Trophoblast cell (in vitro differentiated cells and primary cell): ENCODE results near the gene FOXB1.
A peak's percentile ranks its signal among the peaks of the same experiment; 100 is the strongest.

Source experiments
- DNase-seq, 2 donors: peaks; one replicate each; pipeline ENCODE4 v3.0.0-alpha.2; 2016
- H2AFZ ChIP-seq: 2 replicates; pipeline ENCODE4 v1.6.1; 2013; ENCODE audit warnings: low read length, moderate library complexity, mild to moderate bottlenecking; ENCODE audit not compliant: insufficient read depth, poor library complexity
- H2AK5ac ChIP-seq: 2 replicates; pipeline ENCODE4 v1.6.1; 2013; ENCODE audit warnings: mild to moderate bottlenecking, low read length
- H2BK120ac ChIP-seq: 2 replicates; pipeline ENCODE4 v1.6.1; 2013; ENCODE audit warnings: low read length, mild to moderate bottlenecking, moderate library complexity; ENCODE audit not compliant: insufficient read depth, poor library complexity
- H2BK12ac ChIP-seq: 2 replicates; pipeline ENCODE4 v1.6.1; 2013; ENCODE audit warnings: mild to moderate bottlenecking, low read length, moderate library complexity
- H2BK5ac ChIP-seq: 2 replicates; pipeline ENCODE4 v1.6.1; 2013; ENCODE audit warnings: low read length, low read depth, moderate library complexity, mild to moderate bottlenecking; ENCODE audit not compliant: poor library complexity
- H3K14ac ChIP-seq: 2 replicates; pipeline ENCODE4 v1.6.1; 2013; ENCODE audit warnings: mild to moderate bottlenecking, low read length
- H3K18ac ChIP-seq: 2 replicates; pipeline ENCODE4 v1.6.1; 2013; ENCODE audit warnings: mild to moderate bottlenecking, low read length
- H3K23ac ChIP-seq: 2 replicates; pipeline ENCODE4 v1.6.1; 2013; ENCODE audit warnings: low read length
- H3K27ac ChIP-seq: 2 replicates; pipeline ENCODE4 v1.5.1; 2013; ENCODE audit warnings: low read depth, mild to moderate bottlenecking, inconsistent platforms, low read length, moderate library complexity
- H3K27me3 ChIP-seq: 2 replicates; pipeline ENCODE4 v1.6.1; 2013; ENCODE audit warnings: inconsistent platforms, mild to moderate bottlenecking, low read length, moderate library complexity; ENCODE audit not compliant: insufficient read depth
- H3K36me3 ChIP-seq, 2 experiments: 1 replicate in 1 of 2; 2 replicates in 1 of 2; pipeline ENCODE4 v1.6.1; 2013; ENCODE audit warnings: low read length in 2 of 2, mild to moderate bottlenecking in 2 of 2, moderate library complexity in 1 of 2; ENCODE audit not compliant: insufficient read depth in 2 of 2, control insufficient read depth in 1 of 2
- H3K4ac ChIP-seq: 2 replicates; pipeline ENCODE4 v1.6.1; 2013; ENCODE audit warnings: low read depth, mild to moderate bottlenecking, low read length, moderate library complexity
- H3K4me1 ChIP-seq, 2 experiments: 1 replicate in 1 of 2; 2 replicates in 1 of 2; pipeline ENCODE4 v1.6.1; 2013; ENCODE audit warnings: low read length in 2 of 2, mild to moderate bottlenecking in 2 of 2, moderate library complexity in 1 of 2; ENCODE audit not compliant: insufficient read depth in 2 of 2, control insufficient read depth in 1 of 2
- H3K4me2 ChIP-seq: 2 replicates; pipeline ENCODE4 v1.6.1; 2013; ENCODE audit warnings: inconsistent platforms, mild to moderate bottlenecking, low read length, moderate library complexity
- H3K4me3 ChIP-seq: 2 replicates; pipeline ENCODE4 v1.5.1; 2013; ENCODE audit warnings: mild to moderate bottlenecking, low read depth, low read length, inconsistent platforms
- H3K79me1 ChIP-seq: one replicate; pipeline ENCODE4 v1.6.1; 2013; ENCODE audit warnings: low read length
- H3K79me2 ChIP-seq: 2 replicates; pipeline ENCODE4 v1.6.1; 2013; ENCODE audit warnings: low read length, mild to moderate bottlenecking; ENCODE audit not compliant: control insufficient read depth, insufficient read depth, poor library complexity
- H3K9ac ChIP-seq: 2 replicates; pipeline ENCODE4 v1.6.1; 2013; ENCODE audit warnings: mild to moderate bottlenecking, low read length
- H3K9me3 ChIP-seq: 2 replicates; pipeline ENCODE4 v1.6.1; 2013; ENCODE audit warnings: low read depth, mild to moderate bottlenecking, control low read depth, inconsistent platforms, low read length; ENCODE audit not compliant: insufficient read depth
- H4K12ac ChIP-seq: 2 replicates; pipeline ENCODE4 v1.6.1; 2013; ENCODE audit warnings: low read depth, mild to moderate bottlenecking, low read length, moderate library complexity
- H4K8ac ChIP-seq: 2 replicates; pipeline ENCODE4 v1.6.1; 2013; ENCODE audit warnings: low read depth, mild to moderate bottlenecking, low read length, moderate library complexity
- H4K91ac ChIP-seq: one replicate; pipeline ENCODE4 v1.6.1; 2013; ENCODE audit warnings: low read depth, mild to moderate bottlenecking, low read length, moderate library complexity
- WGBS: extraction: QIAGEN DNeasy Blood & Tissue Kit; methylation state at CpG from one replicate; pipeline ENCODE4 v1.1.7; 2013; ENCODE audit warnings: missing lambda C conversion rate; ENCODE audit not compliant: insufficient read length, insufficient coverage; ENCODE audit errors: extremely low coverage; 5-methylcytosine and 5-hydroxymethylcytosine counted together

FOXB1 gene

DNA sequence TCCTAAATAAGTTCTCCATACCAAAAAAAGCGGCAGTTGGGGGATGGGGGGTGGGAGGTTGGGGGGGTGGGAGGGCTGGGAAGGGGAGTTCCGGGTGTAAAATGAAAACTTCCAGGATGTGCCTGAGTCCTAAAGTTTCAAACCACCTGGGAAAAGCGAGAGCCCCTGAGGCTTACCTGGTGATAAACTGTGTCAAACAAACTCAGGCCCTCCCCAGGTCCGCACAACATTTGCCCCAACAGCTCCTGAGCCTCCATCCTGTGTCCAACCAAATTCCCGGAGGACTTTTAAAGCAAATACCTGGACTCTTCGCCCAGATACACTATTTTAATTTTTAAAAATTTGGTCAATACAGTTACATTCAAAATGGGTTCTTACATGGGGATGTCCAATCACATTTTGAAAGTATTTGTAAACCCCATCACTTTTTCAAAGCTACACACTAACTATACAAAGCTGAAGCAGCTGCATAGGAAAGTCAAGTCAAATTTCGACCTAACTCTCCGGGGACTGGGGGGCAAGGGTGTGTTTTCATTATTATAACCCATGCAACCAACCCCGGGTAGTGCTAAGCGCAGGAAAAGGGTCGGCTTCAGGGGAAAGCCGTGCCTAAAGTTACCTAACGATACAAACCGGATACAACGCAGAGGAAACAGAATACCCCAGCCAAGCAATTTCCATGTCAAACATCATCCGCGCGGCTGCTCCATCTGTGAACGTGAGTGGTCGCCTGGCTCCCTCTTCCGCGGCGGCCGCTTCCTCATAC is 685 bp upstream of the FOXB1 start:
- Histone ChIP-seq H2AK5ac (no peak overlapping the region), H4K8ac (no peak overlapping the region), H3K18ac (no peak overlapping the region), H4K91ac (no peak overlapping the region), H3K27ac (no peak overlapping the region), H3K9me3 (peaks cover 8% of the 10 kb centered on the region), H2BK5ac (no peak overlapping the region), H3K4me3 (peak overlapping the region; percentile 37), H3K14ac (no peak overlapping the region), H3K27me3 (peaks cover 82% of the 10 kb centered on the region), H2AFZ (peak overlapping the region; percentile 72), H3K79me2 (no peaks in the 10 kb centered on the region), H3K4me2 (peak overlapping the region; percentile 100), H3K23ac (no peak overlapping the region), H3K9ac (no peak overlapping the region), H2BK120ac (no peak overlapping the region), H3K79me1 (no peaks in the 10 kb centered on the region), H4K12ac (no peak overlapping the region), H3K4me1 (peaks cover 16 to 19% of the 10 kb centered on the region in 2 experiments), H3K4ac (no peak overlapping the region), H3K36me3 (no peaks in the 10 kb centered on the region), H2BK12ac (no peak overlapping the region)
- DNase-seq: no peak
- no CpG with 5 or more reads among the region's 24 CpGs for WGBS

DNA sequence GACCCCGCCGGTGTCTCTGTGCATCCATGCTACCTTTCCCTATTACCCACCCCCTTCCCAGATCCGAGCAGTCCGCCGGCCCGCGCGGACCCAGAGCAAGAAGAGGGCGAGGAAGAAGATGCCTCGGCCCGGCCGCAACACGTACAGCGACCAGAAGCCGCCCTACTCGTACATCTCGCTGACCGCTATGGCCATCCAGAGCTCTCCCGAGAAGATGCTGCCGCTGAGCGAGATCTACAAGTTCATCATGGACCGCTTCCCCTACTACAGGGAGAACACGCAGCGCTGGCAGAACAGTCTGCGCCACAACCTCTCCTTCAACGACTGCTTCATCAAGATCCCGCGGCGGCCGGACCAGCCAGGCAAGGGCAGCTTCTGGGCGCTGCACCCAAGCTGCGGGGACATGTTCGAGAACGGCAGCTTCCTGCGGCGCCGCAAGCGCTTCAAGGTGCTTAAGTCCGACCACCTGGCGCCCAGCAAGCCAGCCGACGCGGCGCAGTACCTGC is 788 bp downstream of the FOXB1 start:
- Histone ChIP-seq H3K9me3 (peaks cover 8% of the 10 kb centered on the region), H3K79me1 (no peaks in the 10 kb centered on the region), H3K14ac (no peak overlapping the region), H3K9ac (no peak overlapping the region), H3K27me3 (peaks cover 74% of the 10 kb centered on the region), H3K4me3 (peak overlapping the region; percentile 62), H2BK12ac (no peak overlapping the region), H4K8ac (no peak overlapping the region), H2BK120ac (no peak overlapping the region), H2AK5ac (no peak overlapping the region), H4K12ac (no peak overlapping the region), H3K4me2 (peak overlapping the region; percentile 100), H2AFZ (no peak overlapping the region), H3K4me1 (peaks cover 16 to 19% of the 10 kb centered on the region in 2 experiments), H3K18ac (no peak overlapping the region), H3K79me2 (no peaks in the 10 kb centered on the region), H2BK5ac (no peak overlapping the region), H3K4ac (no peak overlapping the region), H3K23ac (no peak overlapping the region), H3K27ac (no peak overlapping the region), H3K36me3 (no peaks in the 10 kb centered on the region), H4K91ac (no peak overlapping the region)
- DNase-seq: peak; percentile 60 to 70
- no CpG with 5 or more reads among the region's 44 CpGs for WGBS

DNA sequence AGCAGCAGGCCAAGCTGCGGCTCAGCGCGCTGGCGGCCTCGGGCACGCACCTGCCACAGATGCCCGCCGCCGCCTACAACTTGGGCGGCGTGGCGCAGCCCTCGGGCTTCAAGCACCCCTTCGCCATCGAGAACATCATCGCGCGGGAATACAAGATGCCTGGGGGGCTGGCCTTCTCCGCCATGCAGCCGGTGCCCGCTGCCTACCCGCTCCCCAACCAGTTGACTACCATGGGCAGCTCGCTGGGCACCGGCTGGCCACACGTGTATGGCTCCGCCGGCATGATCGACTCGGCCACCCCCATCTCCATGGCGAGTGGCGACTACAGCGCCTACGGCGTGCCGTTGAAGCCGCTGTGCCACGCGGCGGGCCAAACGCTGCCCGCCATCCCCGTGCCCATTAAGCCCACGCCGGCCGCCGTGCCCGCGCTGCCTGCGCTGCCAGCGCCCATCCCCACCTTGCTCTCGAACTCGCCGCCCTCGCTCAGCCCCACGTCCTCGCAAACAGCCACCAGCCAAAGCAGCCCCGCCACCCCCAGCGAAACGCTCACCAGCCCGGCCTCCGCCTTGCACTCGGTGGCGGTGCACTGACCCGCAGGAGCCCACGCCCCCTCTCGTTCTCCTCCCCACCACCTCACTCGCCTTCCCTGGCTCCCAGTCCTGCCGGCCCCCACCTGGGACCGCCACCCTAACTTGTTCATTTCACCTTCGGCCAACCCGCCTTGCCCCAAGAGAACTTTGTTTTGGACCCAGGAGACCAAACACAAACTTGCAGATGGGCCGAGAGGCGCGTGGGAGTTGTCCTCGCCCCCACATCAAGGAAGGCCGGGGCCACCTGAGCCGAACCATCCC is 1.5 kb downstream of the FOXB1 start:
- H3K27ac ChIP-seq: no peak overlapping the region
- H3K4me2 ChIP-seq: peak overlapping the region; percentile 100
- H3K27me3 ChIP-seq: peaks cover 71% of the 10 kb centered on the region
- H3K36me3 ChIP-seq: no peaks in the 10 kb centered on the region
- H4K91ac ChIP-seq: no peak overlapping the region
- no peak overlapping the region for H3K18ac ChIP-seq
- H3K79me2 ChIP-seq: no peaks in the 10 kb centered on the region
- H3K14ac ChIP-seq: no peak overlapping the region
- no peak overlapping the region for H3K9ac ChIP-seq
- H3K23ac ChIP-seq: no peak overlapping the region
- no peak overlapping the region for H3K4ac ChIP-seq
- H3K4me3 ChIP-seq: no peak overlapping the region
- H3K4me1 ChIP-seq: peaks cover 16 to 19% of the 10 kb centered on the region in 2 experiments
- H2BK12ac ChIP-seq: no peak overlapping the region
- no peak overlapping the region for H2AK5ac ChIP-seq
- H3K9me3 ChIP-seq: peaks cover 8% of the 10 kb centered on the region
- WGBS: no CpG with 5 or more reads among the region's 77 CpGs
- no peak overlapping the region for H2BK120ac ChIP-seq
- DNase-seq: peak; percentile 14 to 22
- H4K12ac ChIP-seq: no peak overlapping the region
- no peak overlapping the region for H4K8ac ChIP-seq
- H3K79me1 ChIP-seq: no peaks in the 10 kb centered on the region
- H2AFZ ChIP-seq: peak overlapping the region; percentile 8
- no peak overlapping the region for H2BK5ac ChIP-seq

DNA sequence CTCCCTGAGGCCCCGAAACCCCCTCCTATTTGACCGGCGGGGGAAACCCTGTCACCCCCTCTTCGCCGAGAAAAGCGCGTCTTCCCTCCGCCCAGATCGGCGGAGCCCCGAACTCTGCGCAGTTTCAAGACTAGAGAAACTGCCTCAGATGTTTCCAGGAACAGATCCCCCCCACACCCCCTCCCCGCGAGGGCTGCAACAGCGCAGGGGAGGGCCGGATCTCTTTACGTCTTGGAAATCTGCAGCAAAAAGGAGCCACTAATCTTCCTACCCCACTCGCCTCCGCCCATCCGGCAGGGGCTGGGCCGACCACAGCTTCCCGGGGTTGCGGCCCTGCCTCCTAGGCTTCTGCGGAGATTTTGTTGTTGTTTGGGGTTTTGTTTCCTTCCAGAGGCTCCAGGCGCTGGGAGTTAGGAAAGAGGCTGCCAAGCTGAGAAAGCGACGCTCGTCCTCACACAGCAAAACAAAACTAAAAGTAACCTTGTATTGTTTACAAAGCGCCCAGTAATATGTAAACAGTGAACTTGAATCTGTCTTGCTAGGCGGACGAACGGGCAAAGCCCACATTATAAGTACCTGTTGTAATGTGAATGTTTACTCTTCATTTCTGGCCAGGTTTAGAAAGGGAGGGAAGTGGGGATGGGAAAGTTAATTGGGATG is 2.2 kb downstream of the FOXB1 start:
- no peak overlapping the region for H2BK12ac ChIP-seq
- no peak overlapping the region for H3K18ac ChIP-seq
- peaks cover 63% of the 10 kb centered on the region for H3K27me3 ChIP-seq
- H3K4me3 ChIP-seq: peak overlapping the region; percentile 8
- H3K23ac ChIP-seq: no peak overlapping the region
- H3K4me1 ChIP-seq: peaks cover 16 to 19% of the 10 kb centered on the region in 2 experiments
- WGBS: no CpG with 5 or more reads among the region's 32 CpGs
- no peak overlapping the region for H3K14ac ChIP-seq
- H3K79me2 ChIP-seq: no peaks in the 10 kb centered on the region
- no peak overlapping the region for H4K8ac ChIP-seq
- no peak overlapping the region for H2AFZ ChIP-seq
- H3K27ac ChIP-seq: no peak overlapping the region
- no peak overlapping the region for H2BK120ac ChIP-seq
- peak overlapping the region; percentile 100 for H3K4me2 ChIP-seq
- peak; percentile 11 to 42 for DNase-seq
- H3K4ac ChIP-seq: no peak overlapping the region
- H4K91ac ChIP-seq: no peak overlapping the region
- no peaks in the 10 kb centered on the region for H3K79me1 ChIP-seq
- H2AK5ac ChIP-seq: no peak overlapping the region
- H4K12ac ChIP-seq: no peak overlapping the region
- H3K9ac ChIP-seq: no peak overlapping the region
- no peak overlapping the region for H2BK5ac ChIP-seq
- no peaks in the 10 kb centered on the region for H3K36me3 ChIP-seq
- peaks cover 8% of the 10 kb centered on the region for H3K9me3 ChIP-seq
